ENCODE data around the gene MTHFR.

The MTHFR gene

DNA sequence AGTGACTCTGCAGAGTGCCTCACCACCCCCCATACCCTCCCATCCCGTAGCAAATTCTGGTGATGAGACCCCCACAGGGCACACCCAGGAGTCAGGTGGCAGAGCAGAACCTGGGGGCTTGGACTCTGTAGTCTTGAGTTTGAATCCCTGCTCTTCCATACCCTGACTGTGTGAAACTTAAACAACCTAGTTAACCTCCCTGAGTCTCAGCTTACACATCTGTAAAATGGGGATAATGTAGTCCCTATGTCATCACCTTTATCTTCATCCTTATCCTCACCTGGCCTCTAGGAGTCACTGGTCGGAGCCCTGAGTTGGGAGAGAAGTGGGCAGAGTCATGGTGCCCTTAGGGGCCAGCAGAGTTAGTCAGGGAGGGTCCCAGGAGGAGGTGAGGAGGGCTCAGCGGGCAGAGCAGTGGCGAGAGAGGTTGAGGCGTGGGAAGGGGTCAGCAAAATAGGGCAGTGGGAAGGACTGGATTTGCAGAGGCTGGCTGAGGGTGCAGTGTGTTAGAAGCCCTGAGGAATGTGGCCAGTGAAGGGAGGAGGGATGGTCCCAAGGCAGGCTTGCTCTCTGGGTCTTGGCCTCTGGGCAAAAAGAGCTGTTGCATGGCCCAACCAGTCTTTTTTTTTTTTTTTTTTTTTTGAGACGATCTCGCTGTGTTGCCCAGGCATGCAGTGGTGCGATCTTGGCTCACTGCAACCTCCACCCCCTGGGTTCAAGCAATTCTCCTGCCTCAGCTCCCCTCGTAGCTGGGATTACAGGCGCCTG lies 25.2 kb downstream of the MTHFR start:
- no peak for FAIRE-seq

DNA sequence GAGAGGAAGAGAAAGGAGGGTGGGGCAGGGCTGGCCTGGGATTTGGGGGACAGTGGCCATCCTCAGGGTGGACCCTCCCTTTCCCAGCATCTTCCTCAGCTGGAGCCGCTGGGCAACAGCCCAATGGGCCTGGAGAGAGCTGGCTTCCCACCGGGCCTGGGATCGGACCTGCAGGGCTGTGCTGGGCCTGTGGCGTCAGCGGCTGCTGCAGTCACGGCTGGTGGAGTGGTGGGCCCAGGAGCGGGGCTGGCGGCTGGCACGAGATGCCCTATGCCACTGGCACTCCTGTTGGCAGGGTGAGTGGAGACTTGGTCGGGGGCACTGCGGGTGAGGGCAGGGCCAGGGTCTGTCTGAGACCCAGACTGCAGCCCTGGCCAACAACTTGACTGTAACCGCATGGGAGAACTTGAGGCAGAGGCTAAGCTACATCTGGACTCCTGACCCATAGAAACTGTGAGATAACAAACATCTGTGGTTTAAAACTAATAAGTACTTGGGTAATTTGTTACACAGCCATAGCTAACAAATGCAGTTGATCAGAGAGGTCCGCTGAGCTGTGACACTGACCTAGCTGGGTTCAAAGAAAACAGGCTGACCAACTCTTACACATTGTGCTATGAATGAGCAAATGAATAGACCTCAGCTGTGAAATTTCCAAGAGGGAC lies 25.9 kb downstream of the MTHFR start:
- FAIRE-seq: no peak

DNA sequence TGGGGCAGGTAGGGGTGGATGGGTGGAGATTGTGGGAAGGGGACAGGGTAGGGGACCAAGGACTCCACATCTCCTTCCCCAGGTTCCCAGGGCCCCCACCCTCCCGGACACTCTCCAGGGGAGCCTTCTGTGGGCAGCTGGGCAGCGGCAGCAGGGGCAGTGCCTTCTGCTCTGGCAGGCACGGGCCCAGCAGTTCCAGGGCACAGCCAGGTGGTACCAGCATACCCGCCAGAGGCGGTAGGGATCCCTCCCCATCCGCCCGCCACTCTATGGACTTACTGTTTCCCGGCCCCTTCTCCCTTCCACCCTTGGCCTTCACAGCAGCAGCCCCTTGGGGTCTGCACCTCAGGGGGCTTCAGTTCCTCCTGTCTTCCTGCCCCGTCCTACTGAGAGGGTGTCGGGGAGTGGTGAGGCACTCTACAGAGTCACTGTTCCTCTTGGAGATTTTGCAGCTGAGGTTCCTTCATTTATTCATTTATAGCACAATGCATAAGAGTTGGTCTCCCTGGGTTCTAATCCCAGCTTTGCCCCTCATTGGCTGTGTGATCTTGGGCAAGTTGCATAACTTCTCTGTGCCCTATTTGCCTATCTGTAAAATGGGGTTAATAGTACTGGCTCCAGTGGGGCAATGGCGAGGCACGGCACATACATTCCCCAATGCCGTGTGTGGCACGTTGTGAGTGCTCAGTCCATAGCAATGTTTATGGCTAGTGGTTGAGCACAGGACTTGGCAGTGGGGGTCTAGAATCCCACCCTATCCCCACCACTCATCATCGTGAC lies 26.7 kb downstream of the MTHFR start:
- no peak for FAIRE-seq

DNA sequence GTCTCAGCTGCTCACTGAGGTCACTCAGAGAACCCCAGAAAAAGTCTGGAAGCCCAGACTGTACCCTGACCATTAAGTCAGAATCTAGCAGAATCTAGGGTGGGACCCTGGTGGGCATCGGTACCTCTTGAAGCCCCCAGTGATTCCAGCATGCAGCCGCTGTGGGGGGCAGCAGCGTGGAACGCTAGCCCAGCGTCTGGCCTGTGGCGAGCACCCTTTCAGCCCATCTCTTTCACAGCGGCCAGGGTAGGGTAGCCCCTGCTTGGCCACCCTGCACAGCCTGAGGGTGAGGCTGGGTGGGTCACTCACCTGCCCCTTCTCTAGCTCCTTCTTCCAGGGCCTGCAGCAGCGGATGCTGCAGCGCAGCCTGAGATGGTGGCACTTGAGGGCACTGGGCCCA lies 27.4 kb downstream of the MTHFR start:
- no peak for FAIRE-seq

DNA sequence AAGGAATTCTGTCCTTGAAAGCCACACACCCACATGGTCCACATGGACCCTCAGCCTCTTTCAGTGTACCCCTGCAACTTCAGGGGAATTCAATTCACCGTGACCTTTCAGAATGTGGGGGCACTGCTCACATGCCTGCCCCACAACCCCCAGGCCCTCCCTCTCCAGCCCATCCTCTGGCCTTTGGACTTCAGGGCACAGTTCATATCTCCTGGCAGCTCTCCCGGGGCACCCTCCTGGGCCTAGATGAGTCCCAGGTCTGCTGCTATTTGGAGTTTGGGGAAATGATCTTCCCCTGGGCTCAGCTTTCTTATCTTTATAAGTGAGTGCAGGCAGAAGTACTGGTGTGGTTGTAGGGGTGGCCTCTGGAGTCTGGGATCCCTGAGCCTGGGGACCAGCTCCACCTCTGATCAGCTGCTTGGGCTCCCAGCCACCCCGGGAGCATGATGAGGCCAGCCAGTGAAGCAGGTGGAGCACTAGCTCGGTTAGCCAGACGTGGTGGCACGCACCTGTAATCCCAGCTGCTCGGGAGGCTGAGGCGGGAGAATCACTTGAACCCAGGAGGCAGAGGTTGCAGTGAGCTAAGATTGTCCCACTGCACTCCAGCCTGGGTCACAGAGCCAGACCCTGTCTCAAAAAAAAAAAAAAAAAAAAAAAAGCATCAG lies 28.0 kb downstream of the MTHFR start:
- no peak for FAIRE-seq

DNA sequence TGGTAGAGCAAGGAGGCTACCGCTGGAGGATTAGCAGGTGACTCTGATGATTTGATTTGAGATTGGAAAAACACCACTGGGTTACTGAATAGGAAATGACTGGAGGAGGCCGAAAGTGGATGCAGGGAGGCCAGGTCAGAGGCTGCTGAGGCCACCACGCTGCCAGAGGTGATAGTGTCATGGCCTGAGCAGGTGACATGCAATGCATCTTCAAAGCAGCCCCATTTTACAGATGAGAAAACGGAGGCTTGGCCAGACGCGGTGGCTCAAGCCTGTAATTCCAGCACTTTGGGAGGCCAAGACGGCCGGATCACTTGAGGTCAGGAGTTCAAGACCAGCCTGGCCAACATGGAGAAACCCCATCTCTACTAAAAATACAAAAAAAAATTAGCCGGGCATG lies 31.0 kb downstream of the MTHFR start:
- no peak for FAIRE-seq

DNA sequence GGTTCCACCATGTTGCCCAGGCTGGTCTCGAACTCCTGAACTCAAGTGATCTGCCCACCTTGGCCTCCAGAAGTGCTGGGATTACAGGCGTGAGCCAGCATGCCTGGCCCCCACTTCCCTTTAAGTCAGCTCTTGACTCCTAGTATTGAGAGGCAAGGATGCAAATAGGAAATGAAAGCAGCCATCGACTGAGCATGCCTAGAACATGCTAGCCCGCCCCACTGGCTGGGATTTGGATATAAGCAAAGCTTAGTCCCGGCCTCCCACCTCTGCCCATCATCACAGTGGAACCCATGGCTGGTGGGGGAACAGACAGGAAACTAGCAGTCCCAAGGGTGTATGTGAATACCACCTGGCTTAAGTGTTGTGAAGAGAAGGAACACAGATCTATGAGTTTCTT lies 33.3 kb downstream of the MTHFR start:
- FAIRE-seq: no peak

DNA sequence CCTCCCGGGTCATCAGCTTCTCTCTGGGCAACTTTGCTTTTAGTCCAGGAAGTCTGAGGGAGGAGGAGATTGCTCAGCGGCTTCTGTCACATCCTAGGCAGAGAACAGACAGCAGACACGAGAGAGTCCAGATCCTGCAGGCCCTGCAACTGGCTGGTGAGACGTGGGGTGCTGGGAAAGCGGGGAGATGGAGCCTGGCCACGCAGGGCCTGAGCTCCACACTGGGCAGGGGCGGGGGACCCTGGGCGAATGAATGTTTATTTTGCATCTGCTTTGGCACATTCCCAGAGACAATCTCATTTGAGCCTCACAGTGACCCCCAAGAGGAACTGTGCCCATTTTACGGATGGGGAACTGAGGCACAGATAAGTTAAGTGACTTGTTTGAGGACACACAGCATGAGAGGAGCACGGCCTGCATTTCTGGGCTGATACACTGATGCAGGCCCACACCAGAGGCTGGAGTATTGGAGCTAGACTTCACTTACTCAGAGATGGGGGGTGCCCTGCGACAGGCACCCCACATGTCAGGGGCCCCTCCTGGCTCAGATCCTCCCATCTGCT lies 34.2 kb downstream of the MTHFR start:
- FAIRE-seq: no peak

DNA sequence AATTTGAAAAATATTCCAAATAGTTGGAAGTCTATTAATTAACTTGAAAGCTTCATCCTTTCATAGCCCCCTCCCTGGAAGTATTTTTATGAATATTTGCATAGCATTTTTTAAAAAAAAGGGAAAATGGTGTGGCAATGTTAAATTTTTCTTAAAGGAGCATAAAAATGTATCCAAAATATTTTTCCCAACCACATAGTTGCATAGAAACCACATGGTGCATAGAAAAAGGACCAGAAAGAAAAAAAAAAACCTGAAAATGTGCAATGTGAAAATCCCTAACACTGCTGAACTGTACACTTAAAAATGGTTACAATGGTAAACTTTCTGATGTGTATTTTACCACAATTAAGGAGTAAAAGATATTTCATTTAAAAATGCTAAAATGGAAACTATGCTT lies 35.8 kb downstream of the MTHFR start:
- FAIRE-seq: no peak

DNA sequence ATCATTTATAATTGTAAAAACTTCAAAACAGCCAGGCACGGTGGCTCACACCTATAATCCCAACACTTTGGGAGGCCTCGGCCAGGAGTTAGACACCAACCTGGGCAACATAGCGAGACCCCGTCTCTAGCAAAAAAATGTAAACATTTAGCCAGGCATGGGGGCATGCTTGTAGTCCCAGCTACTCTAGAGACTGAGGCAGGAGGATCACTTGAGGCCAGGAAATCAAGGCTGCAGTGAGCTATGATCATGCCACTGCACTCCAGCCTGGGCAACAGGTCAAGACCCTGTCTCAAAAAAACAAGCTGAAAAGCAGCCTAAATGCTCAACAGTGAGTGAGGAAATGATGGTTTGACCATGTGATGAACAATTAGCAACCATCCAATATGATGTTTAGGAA lies 36.5 kb downstream of the MTHFR start:
- FAIRE-seq: no peak

DNA sequence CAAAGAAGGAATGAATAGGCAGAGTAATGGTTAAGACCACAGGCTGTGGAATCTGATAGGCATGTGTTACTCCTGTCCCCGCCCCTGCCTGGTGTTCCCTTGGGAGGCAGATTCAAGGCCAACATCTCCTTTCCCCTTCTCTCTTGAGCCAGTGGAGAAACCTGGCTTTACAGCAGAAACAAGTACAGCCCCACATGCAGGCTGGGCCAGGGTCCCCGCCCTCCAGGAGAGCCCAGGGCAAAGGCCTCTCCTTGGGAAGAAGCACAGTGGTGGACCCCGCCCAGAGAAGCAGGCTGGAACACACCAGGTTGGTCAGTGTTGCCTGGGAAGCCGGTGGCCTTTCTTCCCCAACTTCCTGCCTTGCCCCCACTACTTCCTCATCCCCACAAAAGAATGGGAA lies 36.9 kb downstream of the MTHFR start:
- FAIRE-seq: no peak

DNA sequence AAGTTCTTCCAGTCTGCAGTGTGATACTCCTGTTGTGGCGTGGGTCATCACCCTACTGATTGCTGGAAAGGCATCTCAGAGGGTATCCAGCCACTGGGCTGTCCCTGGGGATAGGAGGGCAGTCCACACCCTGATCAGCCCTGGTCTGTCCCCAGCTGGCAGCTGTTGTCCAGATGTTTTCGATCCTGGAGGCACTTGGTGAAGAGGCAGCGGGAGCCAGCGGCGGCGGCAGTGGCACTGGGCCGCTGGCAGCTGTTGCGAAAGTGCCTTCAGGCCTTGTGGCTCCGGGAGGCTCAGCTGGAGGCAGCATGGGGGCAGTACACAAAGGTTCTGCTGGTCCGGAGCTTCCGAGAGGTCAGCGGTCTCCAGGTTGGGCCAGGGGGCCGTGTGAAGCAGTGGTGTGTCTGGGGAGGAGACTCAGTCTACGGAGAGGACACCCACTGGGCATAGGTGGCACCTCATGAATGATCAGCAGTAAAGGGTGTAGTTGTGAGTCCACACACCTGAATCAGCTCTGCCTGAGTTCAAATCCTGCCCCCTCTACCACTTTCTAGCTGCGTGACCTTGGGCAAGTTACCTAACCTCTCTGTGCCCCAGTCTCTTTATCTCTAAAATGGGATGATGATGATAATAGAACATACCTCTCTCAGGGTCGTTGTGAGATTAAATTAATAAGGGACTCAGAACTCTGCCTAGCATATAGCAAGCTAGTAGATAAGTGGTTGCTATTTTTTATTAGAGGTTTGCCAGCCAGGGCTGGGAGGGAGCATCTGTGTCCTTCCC lies 37.7 kb downstream of the MTHFR start:
- no peak for FAIRE-seq

DNA sequence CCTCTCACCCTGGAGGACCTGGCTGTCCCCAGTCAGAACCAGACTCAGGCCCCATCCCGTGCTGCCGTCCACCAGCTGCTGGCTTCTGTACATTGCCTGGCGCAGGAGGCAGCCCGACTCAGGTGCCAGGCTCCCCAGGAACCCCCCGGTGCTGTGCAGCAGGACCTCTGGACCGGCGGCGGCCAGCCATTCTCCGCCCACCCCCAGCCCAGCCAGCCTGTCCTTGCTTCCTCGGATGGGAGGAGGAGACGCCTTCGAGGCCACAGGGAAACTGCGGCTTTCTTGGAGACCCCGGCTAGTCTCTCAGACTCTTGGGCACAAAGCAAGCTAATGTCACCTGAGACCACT lies 39.4 kb downstream of the MTHFR start:
- FAIRE-seq: no peak

DNA sequence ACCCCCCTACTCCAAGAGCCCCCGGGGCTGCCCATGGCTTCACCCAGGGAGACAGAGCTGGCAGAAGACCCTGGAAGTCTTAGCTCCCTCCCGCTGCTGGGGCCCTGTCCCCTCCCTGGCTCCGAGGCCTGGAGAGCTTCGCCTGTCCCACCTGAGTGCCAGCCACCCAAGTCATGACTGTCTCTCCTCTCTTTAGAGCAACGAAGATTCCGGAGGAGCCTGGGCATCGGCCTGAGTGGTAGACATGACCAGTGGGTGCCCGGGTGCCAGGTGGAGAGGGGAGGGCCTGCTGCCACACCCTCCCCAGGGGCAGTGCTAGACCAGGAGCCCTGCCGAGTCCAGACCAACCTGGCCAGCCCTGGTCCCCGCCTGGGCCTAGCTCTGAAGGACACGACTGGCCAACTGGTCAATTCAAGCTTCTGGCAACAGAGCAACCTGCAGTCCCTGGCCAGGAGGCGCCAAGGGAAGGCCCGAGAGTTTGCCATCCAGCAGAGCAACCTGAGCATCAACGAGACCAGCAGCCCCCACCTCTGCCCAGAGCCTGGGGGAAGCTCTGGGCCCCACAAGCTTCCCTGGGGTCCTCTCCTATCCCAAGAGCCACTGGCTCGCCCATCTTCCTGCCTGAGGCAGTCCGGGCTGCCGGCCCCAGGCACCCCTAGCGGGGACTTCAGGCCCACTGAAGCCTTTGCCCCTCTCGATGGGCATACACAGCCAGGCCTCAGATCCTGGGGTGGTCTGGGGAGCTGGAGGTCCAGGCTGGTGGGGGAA lies 39.9 kb downstream of the MTHFR start:
- no peak for FAIRE-seq

DNA sequence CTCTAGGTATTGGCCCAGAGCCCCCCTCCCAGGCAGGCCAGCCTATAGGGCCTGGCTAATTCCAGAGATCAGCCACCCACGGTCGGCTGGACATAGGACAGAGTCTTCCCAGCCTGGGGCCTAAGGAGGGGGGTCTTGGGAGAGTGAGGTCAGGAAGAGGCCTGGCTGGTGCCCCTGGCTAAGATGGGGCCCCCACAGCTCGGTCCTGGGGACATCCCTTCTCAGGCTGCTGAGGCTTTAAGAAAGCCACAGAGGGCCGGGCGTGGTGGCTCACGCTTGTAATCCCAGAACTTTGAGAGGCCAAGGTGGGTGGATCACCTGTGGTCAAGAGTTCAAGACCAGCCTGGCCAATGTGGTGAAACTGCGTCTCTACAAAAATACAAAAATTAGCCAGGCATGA lies 41.2 kb downstream of the MTHFR start:
- no peak for FAIRE-seq

DNA sequence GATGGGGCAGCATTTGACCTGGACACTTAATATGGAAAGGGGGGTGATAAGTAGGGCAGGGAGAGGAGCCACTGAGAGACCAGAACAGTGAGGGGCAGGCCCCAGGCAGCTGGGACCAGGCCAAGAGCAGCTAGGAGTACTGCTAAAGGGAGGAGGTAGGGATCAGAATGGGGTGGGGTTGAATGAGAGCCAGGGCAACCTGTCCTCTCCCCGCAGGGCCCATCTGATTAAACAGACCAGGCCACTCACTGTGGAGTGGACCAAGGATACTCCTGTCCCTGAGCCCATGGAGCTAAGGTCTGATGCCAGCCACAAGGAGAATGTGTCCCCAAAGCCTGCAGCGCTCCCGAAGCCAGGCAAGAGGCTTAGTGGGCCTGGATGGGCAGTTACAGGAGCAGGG lies 41.6 kb downstream of the MTHFR start:
- FAIRE-seq: no peak

DNA sequence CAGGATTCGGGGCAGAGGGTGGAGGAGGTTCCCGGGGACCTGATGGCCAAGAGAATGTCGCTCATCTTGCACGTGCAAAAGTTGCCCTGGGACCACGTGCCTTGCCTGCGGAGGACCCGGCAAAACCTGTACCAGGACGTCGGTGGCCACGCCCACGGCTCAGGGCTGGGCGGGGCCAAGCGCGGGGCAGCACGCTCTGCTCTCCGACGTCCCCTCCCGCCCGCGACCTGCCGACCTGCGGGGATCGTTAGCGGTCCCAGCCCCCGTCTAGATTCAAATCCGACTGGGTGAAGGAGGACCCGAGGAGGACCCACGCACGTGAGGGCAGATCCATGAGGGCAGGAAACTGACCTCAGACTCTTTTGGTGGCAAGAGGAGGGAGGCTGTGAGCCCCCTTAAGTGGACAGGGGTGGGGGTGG lies 43.8 kb downstream of the MTHFR start, which contains the start of gene C1orf167:
Gene C1orf167 (plus strand): TSS at position 206 of the 419 bp plus-strand sequence. CDS start 2,208 bp downstream, outside the sequence.
- FAIRE-seq: no peak

DNA sequence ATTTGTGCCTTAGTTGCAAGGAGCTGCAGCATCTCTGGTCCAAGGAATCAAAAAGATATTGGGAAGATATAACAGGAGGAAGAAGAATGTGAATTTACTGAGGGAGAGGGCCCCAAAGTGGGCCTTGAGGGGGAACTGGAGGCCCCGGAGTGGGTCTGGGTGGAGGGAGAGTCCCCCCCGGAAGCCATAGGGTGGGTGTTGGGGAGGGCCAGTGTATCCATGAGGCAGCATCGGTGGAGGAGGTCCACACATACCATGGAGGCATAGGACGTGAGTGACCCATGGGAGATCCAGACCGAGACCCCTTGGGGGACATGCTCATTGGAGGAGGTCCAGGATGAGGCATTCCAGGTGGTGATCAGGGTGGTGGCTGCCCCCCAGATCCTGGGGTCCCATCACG lies 44.5 kb downstream of the MTHFR start:
- FAIRE-seq: no peak

DNA sequence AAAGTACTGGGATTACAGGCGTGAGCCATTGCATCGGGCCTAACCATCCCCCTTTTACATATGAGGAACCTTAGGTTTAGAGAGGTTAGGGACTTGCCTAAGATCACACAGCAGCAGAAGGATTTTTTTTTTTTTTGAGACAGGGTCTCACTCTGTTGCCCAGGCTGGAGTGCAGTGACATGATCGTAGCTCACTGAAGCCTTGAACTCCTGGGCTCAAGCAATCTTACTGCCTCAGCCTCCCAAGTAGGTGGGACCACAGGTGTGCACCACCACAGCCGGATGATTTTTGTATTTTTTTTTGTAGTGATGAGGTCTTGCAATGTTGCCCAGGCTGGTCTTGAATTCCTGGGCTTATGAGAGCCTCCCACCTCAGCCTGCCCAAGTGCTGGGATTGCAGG lies 46.0 kb downstream of the MTHFR start:
- no peak for FAIRE-seq

DNA sequence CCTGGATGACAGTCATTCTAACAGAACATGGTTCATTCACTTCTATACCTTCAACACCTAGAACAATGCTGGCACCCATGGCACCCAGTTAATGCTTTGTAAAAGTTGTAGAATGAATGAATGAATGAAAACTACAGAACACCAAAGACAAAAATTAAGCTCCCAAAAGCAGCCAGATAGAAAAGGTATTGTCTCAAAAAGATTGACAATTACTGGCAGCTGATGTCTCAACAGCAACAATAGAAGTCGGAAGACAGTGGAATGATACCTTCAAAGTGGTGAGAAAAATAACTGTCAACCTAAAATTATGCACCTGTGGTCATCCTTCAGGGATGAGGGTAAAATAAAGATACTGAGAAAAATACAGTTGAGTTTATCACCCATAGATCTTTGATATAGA lies 48.7 kb downstream of the MTHFR start:
- no peak for FAIRE-seq

DNA sequence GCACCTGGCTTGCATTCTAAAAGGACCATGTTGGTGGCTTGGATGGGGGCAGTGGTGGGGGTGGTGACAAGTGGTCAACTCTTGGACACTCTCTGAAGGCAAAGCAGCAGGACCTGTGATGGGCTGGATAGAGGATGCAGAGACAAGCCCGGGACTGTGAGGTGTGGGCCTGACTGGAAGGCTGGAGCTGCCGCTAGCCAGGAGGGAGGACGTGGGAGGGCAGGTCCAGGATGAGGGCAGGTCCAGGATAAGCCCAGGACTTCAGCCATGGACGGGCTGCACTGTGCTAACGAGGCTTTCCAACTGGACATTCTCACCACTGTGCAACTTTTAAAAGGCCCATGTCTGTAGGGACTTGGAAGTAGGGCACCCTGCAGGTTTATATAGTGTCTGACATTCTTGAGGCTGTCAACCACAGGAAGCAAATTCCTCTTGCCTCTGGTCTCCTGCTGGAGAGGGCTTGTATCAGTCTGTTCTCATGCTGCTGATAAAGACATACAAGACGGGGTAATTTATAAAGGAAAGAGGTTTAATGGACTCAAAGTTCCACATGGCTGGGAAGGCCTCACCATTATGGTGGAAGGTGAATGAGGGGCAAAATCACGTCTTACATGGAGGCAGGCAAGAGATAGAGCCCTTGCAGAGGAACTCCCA lies 52.1 kb downstream of the MTHFR start:
- FAIRE-seq: no peak
